ENCODE measurements around the gene TLCD3A. TPM values are rescaled to one million over a fixed set of nuclear protein-coding genes. Genes with fewer than 3 reads are reported as not detected.
"Not testable (repeated sequence)": the region's sequence is repeated elsewhere in the genome, so short reads cannot be mapped to it uniquely, and the experiment has no call there.

Gene TLCD3A
- total RNA-seq, 1 donor from 2014 or later = 25.8 TPM

DNA sequence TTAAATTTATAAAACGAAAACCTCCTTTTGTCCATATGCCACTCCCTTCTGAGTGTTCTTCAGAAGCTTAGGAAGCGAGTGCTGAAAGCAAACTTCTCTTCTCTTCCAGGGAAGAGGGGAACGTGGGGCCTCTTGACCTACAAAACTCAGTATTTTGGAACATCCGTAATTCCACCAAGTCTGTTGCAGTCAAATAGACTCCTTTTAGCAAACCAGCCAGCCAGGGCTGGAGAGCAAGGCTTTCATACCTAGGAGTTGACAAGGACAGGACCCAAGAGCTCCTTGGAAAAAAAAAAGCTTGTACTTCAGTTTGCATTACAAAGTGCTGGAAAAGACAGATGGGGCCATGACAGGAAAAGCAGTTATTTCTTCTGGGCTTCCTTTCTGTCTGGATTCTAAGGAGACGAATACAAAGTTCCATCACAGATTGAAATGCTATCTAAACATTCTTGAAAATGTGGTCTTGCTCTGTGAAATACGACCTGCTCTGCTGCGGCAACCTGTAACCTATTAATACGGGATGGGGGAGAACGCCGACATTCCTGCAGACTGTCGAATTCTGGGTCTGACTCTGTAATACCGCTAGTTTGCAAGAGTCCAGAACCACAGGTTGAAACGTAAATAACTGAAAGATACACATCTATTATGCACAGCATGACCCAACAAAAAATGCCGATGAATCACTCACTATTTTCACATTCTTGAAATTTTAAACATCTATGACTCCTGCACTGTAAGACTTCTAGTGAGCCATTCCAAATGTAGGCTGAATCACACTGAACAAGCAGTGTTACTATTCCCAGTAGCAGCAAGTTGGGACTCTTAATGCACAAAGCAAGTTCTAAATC lies 38.4 kb upstream of the TLCD3A start:
- H3K4me2 ChIP-seq (ENCODE audit: low read length) = peak overlapping the region; percentile 78
- FAIRE-seq = peak; percentile 98

DNA sequence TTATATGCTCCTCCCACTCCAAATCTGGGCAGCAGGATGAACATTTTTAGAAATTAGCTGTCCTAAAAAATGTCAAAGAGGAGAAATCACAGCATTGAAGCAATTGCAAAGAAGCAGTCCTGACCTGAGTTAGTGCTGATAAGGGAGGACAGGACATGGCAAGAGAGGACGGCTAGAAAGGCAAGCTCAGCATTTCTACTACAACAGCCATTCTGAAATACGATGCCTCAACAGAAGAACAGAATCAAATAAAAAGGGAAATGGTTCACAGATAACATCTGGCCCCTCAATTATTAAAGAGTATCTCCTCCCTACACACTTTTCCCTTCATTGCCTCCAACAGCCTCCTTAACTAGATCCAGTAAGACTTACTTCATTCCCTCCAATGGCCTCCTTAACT lies 36.0 kb upstream of the TLCD3A start:
- peaks cover 14% of the 10 kb centered on the region for H3K79me2 ChIP-seq (ENCODE audit: insufficient read depth, low read length)
- H3K9me3 ChIP-seq (ENCODE audit: insufficient read depth, low read depth, low read length) = no peaks in the 10 kb centered on the region
- no peaks in the 10 kb centered on the region for H3K9me3 Mint-ChIP-seq (ENCODE audit: unreplicated experiment)
- H3K27me3 Mint-ChIP-seq (ENCODE audit: low read depth, unreplicated experiment) = no peaks in the 10 kb centered on the region
- no peak overlapping the region for H3K4me2 ChIP-seq (ENCODE audit: low read length)
- DNase-seq (ENCODE audit: low read depth) (no peak), FAIRE-seq (no peak)
- H2AFZ ChIP-seq (ENCODE audit: low read depth, low read length) = no peak overlapping the region
- H3K4me1 ChIP-seq (ENCODE audit: insufficient read depth, low read length) = peaks cover 33% of the 10 kb centered on the region
- no peak overlapping the region for H3K27ac ChIP-seq (ENCODE audit: low read depth, low read length)
- H3K4me1 Mint-ChIP-seq (ENCODE audit: low read depth, unreplicated experiment) = peaks cover 25% of the 10 kb centered on the region
- TF ChIP-seq EZH2 (IDR thresholded peaks at IDR 0.05; ENCODE audit: insufficient read depth, low read length) = no peak
- TF ChIP-seq, protein P1, sequence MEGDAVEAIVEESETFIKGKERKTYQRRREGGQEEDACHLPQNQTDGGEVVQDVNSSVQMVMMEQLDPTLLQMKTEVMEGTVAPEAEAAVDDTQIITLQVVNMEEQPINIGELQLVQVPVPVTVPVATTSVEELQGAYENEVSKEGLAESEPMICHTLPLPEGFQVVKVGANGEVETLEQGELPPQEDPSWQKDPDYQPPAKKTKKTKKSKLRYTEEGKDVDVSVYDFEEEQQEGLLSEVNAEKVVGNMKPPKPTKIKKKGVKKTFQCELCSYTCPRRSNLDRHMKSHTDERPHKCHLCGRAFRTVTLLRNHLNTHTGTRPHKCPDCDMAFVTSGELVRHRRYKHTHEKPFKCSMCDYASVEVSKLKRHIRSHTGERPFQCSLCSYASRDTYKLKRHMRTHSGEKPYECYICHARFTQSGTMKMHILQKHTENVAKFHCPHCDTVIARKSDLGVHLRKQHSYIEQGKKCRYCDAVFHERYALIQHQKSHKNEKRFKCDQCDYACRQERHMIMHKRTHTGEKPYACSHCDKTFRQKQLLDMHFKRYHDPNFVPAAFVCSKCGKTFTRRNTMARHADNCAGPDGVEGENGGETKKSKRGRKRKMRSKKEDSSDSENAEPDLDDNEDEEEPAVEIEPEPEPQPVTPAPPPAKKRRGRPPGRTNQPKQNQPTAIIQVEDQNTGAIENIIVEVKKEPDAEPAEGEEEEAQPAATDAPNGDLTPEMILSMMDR (IDR thresholded peaks at IDR 0.05; ENCODE audit: insufficient read depth, low read depth, low read length) = no peak
- H3K9ac ChIP-seq (ENCODE audit: low read length) = no peak overlapping the region
- peaks cover 15% of the 10 kb centered on the region for H3K36me3 ChIP-seq (ENCODE audit: insufficient read depth, low read length)
- H3K4me3 ChIP-seq (ENCODE audit: insufficient read depth, low read depth, low read length) = no peak overlapping the region
- H3K27me3 ChIP-seq (ENCODE audit: insufficient read depth, low read length) = no peaks in the 10 kb centered on the region
- H3K4me3 Mint-ChIP-seq (ENCODE audit: unreplicated experiment) = no peak overlapping the region
- H3K27ac Mint-ChIP-seq (ENCODE audit: unreplicated experiment) = no peak overlapping the region
- H4K20me1 ChIP-seq (ENCODE audit: insufficient read depth, low read length) = peaks cover 4% of the 10 kb centered on the region
- H3K36me3 Mint-ChIP-seq (ENCODE audit: low read depth, unreplicated experiment) = peaks cover 9% of the 10 kb centered on the region

More for the DNA sequence above, 38.4 kb upstream of the TLCD3A start:
- H3K4me3 Mint-ChIP-seq (ENCODE audit: unreplicated experiment) = peak overlapping the region; percentile 63
- DNase-seq (ENCODE audit: low read depth) = peak; percentile 99
- H3K4me1 Mint-ChIP-seq (ENCODE audit: low read depth, unreplicated experiment) = peaks cover 28% of the 10 kb centered on the region
- TF ChIP-seq, protein P1 (IDR thresholded peaks at IDR 0.05; ENCODE audit: insufficient read depth, low read depth, low read length) = no peak
- no peak for TF ChIP-seq EZH2 (IDR thresholded peaks at IDR 0.05; ENCODE audit: insufficient read depth, low read length)
- peaks cover 12% of the 10 kb centered on the region for H3K36me3 Mint-ChIP-seq (ENCODE audit: low read depth, unreplicated experiment)
- H3K27ac Mint-ChIP-seq (ENCODE audit: unreplicated experiment) = peak overlapping the region; percentile 98
- no peaks in the 10 kb centered on the region for H3K27me3 Mint-ChIP-seq (ENCODE audit: low read depth, unreplicated experiment)
- peaks cover 10% of the 10 kb centered on the region for H3K79me2 ChIP-seq (ENCODE audit: insufficient read depth, low read length)
- no peak overlapping the region for H2AFZ ChIP-seq (ENCODE audit: low read depth, low read length)
- H3K4me1 ChIP-seq (ENCODE audit: insufficient read depth, low read length) = peaks cover 41% of the 10 kb centered on the region
- H3K9me3 Mint-ChIP-seq (ENCODE audit: unreplicated experiment) = no peaks in the 10 kb centered on the region
- H3K36me3 ChIP-seq (ENCODE audit: insufficient read depth, low read length) = peaks cover 20% of the 10 kb centered on the region
- H3K9ac ChIP-seq (ENCODE audit: low read length) = peak overlapping the region; percentile 84
- no peaks in the 10 kb centered on the region for H3K27me3 ChIP-seq (ENCODE audit: insufficient read depth, low read length)
- H3K9me3 ChIP-seq (ENCODE audit: insufficient read depth, low read depth, low read length) = no peaks in the 10 kb centered on the region
- peak overlapping the region; percentile 19 for H3K4me3 ChIP-seq (ENCODE audit: insufficient read depth, low read depth, low read length)
- peak overlapping the region; percentile 99 for H3K27ac ChIP-seq (ENCODE audit: low read depth, low read length)
- no peaks in the 10 kb centered on the region for H4K20me1 ChIP-seq (ENCODE audit: insufficient read depth, low read length)

DNA sequence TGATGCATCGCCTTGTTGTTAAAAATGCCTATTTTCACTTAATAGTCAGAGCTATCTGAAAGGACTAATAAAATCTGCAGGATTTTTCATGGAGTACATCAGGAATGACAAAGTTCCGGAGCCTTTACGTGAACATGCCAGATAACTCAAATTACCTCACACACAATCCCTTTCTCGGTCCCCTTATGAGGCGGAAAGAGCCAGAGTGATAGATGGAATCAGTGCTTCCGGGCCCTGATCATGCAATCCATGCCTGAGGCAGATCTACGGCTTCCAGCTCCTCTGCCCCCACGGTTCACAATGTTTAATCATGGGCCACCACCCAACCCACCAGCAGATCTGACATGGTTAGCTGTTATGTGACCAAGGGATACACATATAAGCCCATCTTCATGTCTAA lies 34.7 kb upstream of the TLCD3A start:
- Mint-ChIP-seq H3K27me3 (ENCODE audit: low read depth, unreplicated experiment) (no peaks in the 10 kb centered on the region), H3K27ac (ENCODE audit: unreplicated experiment) (no peak overlapping the region), H3K9me3 (ENCODE audit: unreplicated experiment) (no peaks in the 10 kb centered on the region), H3K4me1 (ENCODE audit: low read depth, unreplicated experiment) (peaks cover 17% of the 10 kb centered on the region), H3K4me3 (ENCODE audit: unreplicated experiment) (no peak overlapping the region), H3K36me3 (ENCODE audit: low read depth, unreplicated experiment) (peaks cover 9% of the 10 kb centered on the region)
- Histone ChIP-seq H4K20me1 (ENCODE audit: insufficient read depth, low read length) (peaks cover 5% of the 10 kb centered on the region), H3K36me3 (ENCODE audit: insufficient read depth, low read length) (peaks cover 15% of the 10 kb centered on the region), H3K79me2 (ENCODE audit: insufficient read depth, low read length) (peaks cover 20% of the 10 kb centered on the region), H3K4me1 (ENCODE audit: insufficient read depth, low read length) (peaks cover 20% of the 10 kb centered on the region), H3K27ac (ENCODE audit: low read depth, low read length) (no peak overlapping the region), H3K9me3 (ENCODE audit: insufficient read depth, low read depth, low read length) (no peaks in the 10 kb centered on the region), H3K9ac (ENCODE audit: low read length) (no peak overlapping the region), H2AFZ (ENCODE audit: low read depth, low read length) (no peak overlapping the region), H3K4me2 (ENCODE audit: low read length) (no peak overlapping the region), H3K4me3 (ENCODE audit: insufficient read depth, low read depth, low read length) (no peak overlapping the region), H3K27me3 (ENCODE audit: insufficient read depth, low read length) (no peaks in the 10 kb centered on the region)
- DNase-seq (ENCODE audit: low read depth) (no peak), FAIRE-seq (no peak)
- TF ChIP-seq, protein P1 (IDR thresholded peaks at IDR 0.05; ENCODE audit: insufficient read depth, low read depth, low read length) = no peak

DNA sequence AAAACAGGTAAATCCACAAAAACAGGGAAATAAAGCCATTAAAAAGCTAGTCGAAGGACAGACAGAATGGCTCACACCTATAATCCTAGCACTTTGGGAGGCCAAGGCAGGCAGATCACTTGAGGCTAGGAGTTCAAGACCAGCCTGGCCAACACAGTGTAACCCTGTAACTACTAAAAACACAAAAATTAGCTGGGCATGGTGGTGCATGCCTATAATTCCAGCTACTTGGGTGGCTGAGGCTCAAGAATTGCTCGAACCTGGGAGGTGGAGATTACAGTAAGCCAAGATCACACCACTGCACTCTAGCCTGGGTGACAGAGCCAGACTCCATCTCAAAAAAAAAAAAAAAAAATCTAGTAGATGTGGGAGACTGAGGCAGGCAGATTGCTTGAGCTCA lies 34.3 kb upstream of the TLCD3A start:
- H3K9ac ChIP-seq (ENCODE audit: low read length); H3K27me3 Mint-ChIP-seq (ENCODE audit: low read depth, unreplicated experiment): not testable (repeated sequence)

More for the DNA sequence above, 34.3 kb upstream of the TLCD3A start:
- peaks cover 17% of the 10 kb centered on the region for H3K4me1 Mint-ChIP-seq (ENCODE audit: low read depth, unreplicated experiment)
- not testable (repeated sequence) for H3K4me2 ChIP-seq (ENCODE audit: low read length); DNase-seq (ENCODE audit: low read depth); FAIRE-seq; H3K36me3 Mint-ChIP-seq (ENCODE audit: low read depth, unreplicated experiment); H4K20me1 ChIP-seq (ENCODE audit: insufficient read depth, low read length); H3K4me3 ChIP-seq (ENCODE audit: insufficient read depth, low read depth, low read length); H3K4me3 Mint-ChIP-seq (ENCODE audit: unreplicated experiment); H3K9me3 ChIP-seq (ENCODE audit: insufficient read depth, low read depth, low read length); H2AFZ ChIP-seq (ENCODE audit: low read depth, low read length); H3K27ac ChIP-seq (ENCODE audit: low read depth, low read length); H3K9me3 Mint-ChIP-seq (ENCODE audit: unreplicated experiment); H3K27me3 ChIP-seq (ENCODE audit: insufficient read depth, low read length); H3K27ac Mint-ChIP-seq (ENCODE audit: unreplicated experiment)
- peaks cover 24% of the 10 kb centered on the region for H3K79me2 ChIP-seq (ENCODE audit: insufficient read depth, low read length)
- H3K4me1 ChIP-seq (ENCODE audit: insufficient read depth, low read length) = peaks cover 17% of the 10 kb centered on the region
- H3K36me3 ChIP-seq (ENCODE audit: insufficient read depth, low read length) = peaks cover 15% of the 10 kb centered on the region
